ENCODE measurements around the gene SPATA32. TPM values are rescaled to one million over a fixed set of nuclear protein-coding genes. Genes with fewer than 3 reads are reported as not detected.

Gene SPATA32
- total RNA-seq, 2 donors from 2014 or later: 1.0 TPM; not detected in 1

- Histone ChIP-seq H3K27ac (no peak overlapping the region), H3K4me1 (peaks cover 3% of the 10 kb centered on the region), H3K27me3 (no peaks in the 10 kb centered on the region), H3K9me3 (no peaks in the 10 kb centered on the region), H3K36me3 (replicated peaks in 1 of 2; ENCODE audit: insufficient read depth in 1 of 2, low read depth in 2 of 2) (peaks cover 11 to 48% of the 10 kb centered on the region in 2 donors), H3K4me3 (no peak overlapping the region)
- WGBS, 2 donors: 93% methylated on average over 7 to 10 of the region's 10 CpGs
- no peak for TF ChIP-seq POLR2A (IDR thresholded peaks at IDR 0.05)
- TF ChIP-seq CTCF (IDR thresholded peaks at IDR 0.05): no peak
- no peak for ATAC-seq
- intact Hi-C loops (cut with DNase I): no loop called here
- no peak for DNase-seq
Observed at GRCh38 chr17:45267436-45268055, 5.7 kb upstream of the SPATA32 start.

GRCh38 chr17:45266372-45266926 is 4.6 kb upstream of the SPATA32 start:
- WGBS, 2 donors: 96 to 100% methylated on average over 1 to 9 of the region's 13 CpGs
- H3K4me1 ChIP-seq: peaks cover 14% of the 10 kb centered on the region
- H3K36me3 ChIP-seq (replicated peaks in 1 of 2; ENCODE audit: insufficient read depth in 1 of 2, low read depth in 2 of 2): peaks cover 11 to 45% of the 10 kb centered on the region in 2 donors
- intact Hi-C loops (cut with DNase I): no loop called here
- DNase-seq (no peak), ATAC-seq (no peak)
- no peak overlapping the region for H3K4me3 ChIP-seq
- H3K27me3 ChIP-seq: no peaks in the 10 kb centered on the region
- TF ChIP-seq CTCF (IDR thresholded peaks at IDR 0.05): no peak
- TF ChIP-seq POLR2A (IDR thresholded peaks at IDR 0.05): no peak
- no peak overlapping the region for H3K27ac ChIP-seq
- H3K9me3 ChIP-seq: no peaks in the 10 kb centered on the region

- no peak overlapping the region for H3K4me3 ChIP-seq
- TF ChIP-seq CTCF (IDR thresholded peaks at IDR 0.05) (no peak), POLR2A (IDR thresholded peaks at IDR 0.05) (no peak)
- H3K4me1 ChIP-seq: peaks cover 15% of the 10 kb centered on the region
- H3K27me3 ChIP-seq: no peaks in the 10 kb centered on the region
- no peak for ATAC-seq
- intact Hi-C loops (cut with DNase I): no loop called here
- H3K27ac ChIP-seq: no peak overlapping the region
- WGBS, 2 donors: 53 to 83% methylated on average over 1 of the region's 1 CpG
- no peak for DNase-seq
- H3K36me3 ChIP-seq (replicated peaks in 1 of 2; ENCODE audit: insufficient read depth in 1 of 2, low read depth in 2 of 2): peaks cover 11 to 41% of the 10 kb centered on the region in 2 donors
- H3K9me3 ChIP-seq: no peaks in the 10 kb centered on the region
Observed at GRCh38 chr17:45265821-45266220, 3.9 kb upstream of the SPATA32 start.

GRCh38 chr17:45264988-45265387 is 3.1 kb upstream of the SPATA32 start:
- intact Hi-C loops (cut with DNase I): no loop called here
- Histone ChIP-seq H3K27ac (no peak overlapping the region), H3K4me3 (no peak overlapping the region), H3K9me3 (no peaks in the 10 kb centered on the region), H3K4me1 (peaks cover 15% of the 10 kb centered on the region), H3K27me3 (no peaks in the 10 kb centered on the region), H3K36me3 (replicated peaks in 1 of 2; ENCODE audit: insufficient read depth in 1 of 2, low read depth in 2 of 2) (peaks cover 6 to 34% of the 10 kb centered on the region in 2 donors)
- no peak for ATAC-seq
- TF ChIP-seq CTCF (IDR thresholded peaks at IDR 0.05) (no peak), POLR2A (IDR thresholded peaks at IDR 0.05) (no peak)
- 54 to 82% methylated on average over 2 to 8 of the region's 8 CpGs for WGBS, 2 donors
- no peak for DNase-seq

- DNase-seq: no peak
- Histone ChIP-seq H3K27me3 (no peaks in the 10 kb centered on the region), H3K9me3 (no peaks in the 10 kb centered on the region), H3K4me1 (peaks cover 15% of the 10 kb centered on the region), H3K36me3 (replicated peaks in 1 of 2; ENCODE audit: insufficient read depth in 1 of 2, low read depth in 2 of 2) (peaks cover under 1 to 30% of the 10 kb centered on the region in 2 donors), H3K4me3 (no peak overlapping the region), H3K27ac (no peak overlapping the region)
- TF ChIP-seq POLR2A (IDR thresholded peaks at IDR 0.05): no peak
- TF ChIP-seq CTCF (IDR thresholded peaks at IDR 0.05): no peak
- intact Hi-C loops (cut with DNase I): no loop called here
- ATAC-seq: no peak
- 93 to 94% methylated on average over 3 to 11 of the region's 14 CpGs for whole genome bisulfite sequencing, 2 donors
Observed at GRCh38 chr17:45264430-45264829, 2.5 kb upstream of the SPATA32 start.

All from body of pancreas (tissue), 4 donors.